Ovary (tissue), 9 donors: ENCODE measurements around the gene NUP210. TPM values are rescaled to one million over a fixed set of nuclear protein-coding genes. Genes with fewer than 3 reads are reported as not detected.
"Not testable (repeated sequence)": the region's sequence is repeated elsewhere in the genome, so short reads cannot be mapped to it uniquely, and the experiment has no call there.

ENCODE experiments used
- DNase-seq, 5 donors: peaks; one replicate each; pipeline ENCODE4 v3.0.0-alpha.2; 2019 to 2020
- H3K27ac ChIP-seq, 2 donors: fragments of 200-600 bp; one replicate each; pipeline versions ENCODE4 v1.5.1 to v1.8.0; 2019 to 2022
- H3K27me3 ChIP-seq: fragments of 200-600 bp; one replicate; pipeline ENCODE4 v1.8.0; 2022
- H3K36me3 ChIP-seq: fragments of 200-600 bp; sonication (generic); one replicate; pipeline ENCODE4 v1.5.1; 2019
- H3K4me1 ChIP-seq: one replicate; pipeline ENCODE4 v1.8.1; 2013; ENCODE audit warnings: mild to moderate bottlenecking, moderate library complexity; ENCODE audit not compliant: insufficient read depth
- H3K4me3 ChIP-seq: fragments of 200-600 bp; sonication (generic); one replicate; pipeline ENCODE4 v1.5.1; 2017
- H3K9me3 ChIP-seq, 2 donors: fragments of 200-600 bp in 1 of 2; sonication (generic) in 1 of 2; one replicate each; pipeline versions ENCODE4 v1.5.1 to v1.8.1; 2013 to 2019; ENCODE audit warnings: mild to moderate bottlenecking in 1 of 2, moderate library complexity in 1 of 2
- EP300 ChIP-seq: sonication (generic); formaldehyde crosslinking; IDR thresholded peaks from one replicate; pipeline ENCODE4 v1.6.1; 2017; ENCODE audit warnings: antibody characterized with exemption
- POLR2A ChIP-seq: fragments of 450-650 bp; IDR thresholded peaks from one replicate; pipeline ENCODE4 v1.6.1; 2017; ENCODE audit warnings: antibody characterized with exemption, mild to moderate bottlenecking, moderate library complexity
- WGBS, 3 donors: extraction: QIAGEN DNeasy Blood & Tissue Kit in 1 of 3; methylation state at CpG; one replicate each; pipeline versions ENCODE4 v1.1.5 to v1.1.7; 2013 to 2017; 5-methylcytosine and 5-hydroxymethylcytosine counted together
- intact Hi-C, 4 donors: fragments of 100-400 bp; cut with DNase I; formaldehyde crosslinking; loops; one replicate each; pipeline versions ENCODE4 v1.11.0 to v1.15.1; 2022 to 2023
- polyA plus RNA-seq, 2 donors: library from polyadenylated mRNA; stranded (reverse); fragments of 200-250 nt in 1 of 2; fragments of 350-450 nt in 1 of 2; fragmentation: Illumina TruSeq in 1 of 2; extraction: RNeasy Lipid Tissue Mini Kit (QIAGEN cat#74804) in 1 of 2; gene quantifications; one replicate each; pipeline ENCODE4 v1.2.3, GENCODE V29; 2013 to 2014
- total RNA-seq, 7 donors: library from RNA; depleted of rRNA in 2 of 7; stranded (reverse); fragments of >200 nt in 2 of 7; fragmentation: NEBNext Ultra II Directional in 3 of 7; extraction: Animal tissue kit (Norgen Biotek cat#: 25700) in 3 of 7; gene quantifications; one replicate each; pipeline versions ENCODE4 v1.1.0 to v1.2.4, GENCODE V29; 2016 to 2023
- TF ChIP-seq, protein P1 (sequence below), 3 donors: fragments of 450-650 bp in 2 of 3; fragments of 200-600 bp in 1 of 3; IDR thresholded peaks; one replicate each; pipeline versions ENCODE4 v1.5.1 to v1.8.0; 2016 to 2022; ENCODE audit warnings: antibody characterized with exemption in 3 of 3, mild to moderate bottlenecking in 1 of 3
- donor health status: DM: no; HTN: no; CAD: no; lungs with moderate emphysema.
- donor health status: DM: no; HTN: no; CAD: no.
- donor health status: Bipolar disorder and iron deficiency.
- donor health status: DM: yes; HTN: yes; CAD: no.
- donor health status: DM: no; HTN: no; CAD: no.
- donor health status: DM: yes; HTN: yes; CAD: no.

The NUP210 gene
- total and polyA plus RNA-seq, 9 donors, result 1.4 to 5.8 (median 3.2) TPM

DNA sequence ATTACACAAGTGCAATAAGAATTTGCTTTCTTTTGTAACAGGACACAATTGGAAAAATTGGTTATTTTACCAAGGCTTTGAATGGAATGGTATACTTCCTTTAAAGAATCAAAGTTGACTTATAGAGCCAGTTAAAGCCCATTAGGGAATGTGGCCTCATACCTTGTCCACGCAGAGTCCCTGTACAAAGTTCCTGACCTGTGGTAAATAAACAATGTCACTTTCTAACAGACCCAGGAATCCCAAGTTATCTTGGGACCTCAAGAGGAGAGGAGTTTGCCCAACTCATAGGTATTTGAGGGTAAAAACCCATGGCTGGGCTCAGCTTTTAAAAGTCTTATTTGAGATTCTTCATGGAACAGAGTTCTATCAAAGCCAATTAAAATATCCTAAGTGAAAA, 12.0 kb upstream of the NUP210 start:
- TF ChIP-seq POLR2A (no peak), EP300 (no peak)
- TF ChIP-seq, protein P1, sequence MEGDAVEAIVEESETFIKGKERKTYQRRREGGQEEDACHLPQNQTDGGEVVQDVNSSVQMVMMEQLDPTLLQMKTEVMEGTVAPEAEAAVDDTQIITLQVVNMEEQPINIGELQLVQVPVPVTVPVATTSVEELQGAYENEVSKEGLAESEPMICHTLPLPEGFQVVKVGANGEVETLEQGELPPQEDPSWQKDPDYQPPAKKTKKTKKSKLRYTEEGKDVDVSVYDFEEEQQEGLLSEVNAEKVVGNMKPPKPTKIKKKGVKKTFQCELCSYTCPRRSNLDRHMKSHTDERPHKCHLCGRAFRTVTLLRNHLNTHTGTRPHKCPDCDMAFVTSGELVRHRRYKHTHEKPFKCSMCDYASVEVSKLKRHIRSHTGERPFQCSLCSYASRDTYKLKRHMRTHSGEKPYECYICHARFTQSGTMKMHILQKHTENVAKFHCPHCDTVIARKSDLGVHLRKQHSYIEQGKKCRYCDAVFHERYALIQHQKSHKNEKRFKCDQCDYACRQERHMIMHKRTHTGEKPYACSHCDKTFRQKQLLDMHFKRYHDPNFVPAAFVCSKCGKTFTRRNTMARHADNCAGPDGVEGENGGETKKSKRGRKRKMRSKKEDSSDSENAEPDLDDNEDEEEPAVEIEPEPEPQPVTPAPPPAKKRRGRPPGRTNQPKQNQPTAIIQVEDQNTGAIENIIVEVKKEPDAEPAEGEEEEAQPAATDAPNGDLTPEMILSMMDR (IDR thresholded peaks at IDR 0.05), result no peak
- H3K36me3 ChIP-seq, result no peaks in the 10 kb centered on the region

DNA sequence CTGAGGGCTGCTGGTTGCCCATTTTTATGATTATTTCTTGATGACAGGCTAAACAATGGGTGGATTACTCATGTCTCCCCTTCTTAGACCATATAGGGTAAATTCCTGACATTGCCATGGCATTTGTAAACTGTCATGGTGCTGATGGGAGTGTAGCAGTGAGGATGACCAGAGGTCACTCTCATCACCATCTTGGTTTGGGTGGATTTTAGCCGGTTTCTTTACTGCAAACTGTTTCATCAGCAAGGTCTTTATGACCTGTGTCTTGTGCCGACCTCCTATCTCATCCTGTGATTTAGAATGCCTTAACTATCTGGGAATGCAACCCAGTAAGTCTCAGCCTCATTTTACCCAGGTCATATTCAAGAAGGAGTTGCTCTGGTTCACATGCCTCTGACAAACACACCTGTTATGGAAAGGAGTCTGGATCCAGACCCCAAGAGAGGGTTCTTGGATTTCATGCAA, 10.3 kb upstream of the NUP210 start:
- H3K27me3 ChIP-seq, H3K4me1 ChIP-seq, H3K4me3 ChIP-seq, intact Hi-C loops, H3K9me3 ChIP-seq, H3K36me3 ChIP-seq, DNase-seq, H3K27ac ChIP-seq: not testable (repeated sequence)
- WGBS, 3 donors, result 46 to 61% (median 54%) methylated on average over 2 of the region's 2 CpGs

More for the DNA sequence above, 12.0 kb upstream of the NUP210 start:
- Histone ChIP-seq H3K4me3 (no peak overlapping the region), H3K4me1 (no peaks in the 10 kb centered on the region), H3K27ac (no peak overlapping the region), H3K9me3 (no peaks in the 10 kb centered on the region), H3K27me3 (no peaks in the 10 kb centered on the region)
- intact Hi-C loops, result no loop called here
- DNase-seq, result no peak
- 64 to 81% (median 79%) methylated on average over 1 of the region's 1 CpG for WGBS, 3 donors

DNA sequence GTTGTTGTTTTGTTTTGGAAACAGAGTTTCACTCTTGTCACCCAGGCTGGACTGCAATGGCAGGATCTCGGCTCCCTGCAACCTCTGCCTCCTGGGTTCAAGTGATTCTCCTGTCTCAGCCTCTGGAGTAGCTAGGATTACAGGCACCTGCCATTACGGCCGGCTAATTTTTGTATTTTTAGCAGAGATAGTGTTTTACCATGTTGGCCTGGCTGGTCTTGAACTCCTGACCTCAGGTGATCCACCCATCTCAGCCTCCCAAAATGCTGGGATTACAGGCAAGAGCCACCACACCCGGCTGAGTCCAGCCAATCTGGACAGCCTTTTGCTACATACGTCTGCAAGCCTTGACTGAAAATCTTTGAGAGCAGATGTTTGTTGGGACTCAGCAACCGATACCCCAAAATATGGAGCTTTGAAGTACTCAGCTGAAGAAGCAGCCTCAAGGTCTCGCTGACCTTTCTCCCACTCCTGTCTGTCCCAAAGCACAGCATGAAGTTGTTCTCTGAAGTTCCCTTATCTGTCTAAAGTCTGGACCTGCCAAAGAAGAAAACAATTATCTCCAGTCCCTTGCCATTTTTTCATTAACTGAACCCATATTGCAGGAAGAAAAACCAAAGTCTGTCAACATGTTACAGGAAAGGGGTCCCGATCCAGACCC, 9.6 kb upstream of the NUP210 start:
- no peak overlapping the region for H3K27ac ChIP-seq
- TF ChIP-seq, protein P1 (IDR thresholded peaks at IDR 0.05), result no peak
- TF ChIP-seq EP300 (no peak), POLR2A (no peak)
- WGBS, 3 donors, result 36 to 59% (median 46%) methylated on average over 8 of the region's 8 CpGs
- no peaks in the 10 kb centered on the region for H3K9me3 ChIP-seq
- no peak overlapping the region for H3K4me3 ChIP-seq
- DNase-seq, result no peak
- H3K27me3 ChIP-seq, result no peaks in the 10 kb centered on the region
- H3K36me3 ChIP-seq, result no peaks in the 10 kb centered on the region
- no peaks in the 10 kb centered on the region for H3K4me1 ChIP-seq
- intact Hi-C loops, result no loop called here

DNA sequence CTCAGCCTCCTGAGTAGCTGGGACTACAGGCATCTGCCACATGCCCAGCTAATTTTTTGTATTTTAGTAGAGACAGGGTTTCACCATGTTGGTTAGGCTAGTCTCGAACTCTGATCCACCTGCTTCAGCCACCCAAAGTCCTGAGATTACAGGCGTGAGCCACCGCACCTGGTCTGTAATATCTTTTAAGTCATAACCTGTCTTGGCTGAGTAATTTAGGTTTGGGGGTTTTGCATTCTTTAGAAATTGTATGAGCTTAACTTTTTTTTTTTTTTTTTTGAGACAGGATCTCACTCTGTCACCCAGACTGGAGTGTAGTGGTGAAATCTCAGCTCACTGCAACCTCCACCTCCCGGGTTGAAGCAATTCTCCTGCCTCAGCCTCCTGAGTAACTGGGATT, 8.6 kb upstream of the NUP210 start:
- DNase-seq, H3K36me3 ChIP-seq, H3K4me1 ChIP-seq, H3K4me3 ChIP-seq, intact Hi-C loops, H3K9me3 ChIP-seq, H3K27me3 ChIP-seq, H3K27ac ChIP-seq: not testable (repeated sequence)
- 69 to 83% (median 70%) methylated on average over 4 of the region's 4 CpGs for WGBS, 3 donors

DNA sequence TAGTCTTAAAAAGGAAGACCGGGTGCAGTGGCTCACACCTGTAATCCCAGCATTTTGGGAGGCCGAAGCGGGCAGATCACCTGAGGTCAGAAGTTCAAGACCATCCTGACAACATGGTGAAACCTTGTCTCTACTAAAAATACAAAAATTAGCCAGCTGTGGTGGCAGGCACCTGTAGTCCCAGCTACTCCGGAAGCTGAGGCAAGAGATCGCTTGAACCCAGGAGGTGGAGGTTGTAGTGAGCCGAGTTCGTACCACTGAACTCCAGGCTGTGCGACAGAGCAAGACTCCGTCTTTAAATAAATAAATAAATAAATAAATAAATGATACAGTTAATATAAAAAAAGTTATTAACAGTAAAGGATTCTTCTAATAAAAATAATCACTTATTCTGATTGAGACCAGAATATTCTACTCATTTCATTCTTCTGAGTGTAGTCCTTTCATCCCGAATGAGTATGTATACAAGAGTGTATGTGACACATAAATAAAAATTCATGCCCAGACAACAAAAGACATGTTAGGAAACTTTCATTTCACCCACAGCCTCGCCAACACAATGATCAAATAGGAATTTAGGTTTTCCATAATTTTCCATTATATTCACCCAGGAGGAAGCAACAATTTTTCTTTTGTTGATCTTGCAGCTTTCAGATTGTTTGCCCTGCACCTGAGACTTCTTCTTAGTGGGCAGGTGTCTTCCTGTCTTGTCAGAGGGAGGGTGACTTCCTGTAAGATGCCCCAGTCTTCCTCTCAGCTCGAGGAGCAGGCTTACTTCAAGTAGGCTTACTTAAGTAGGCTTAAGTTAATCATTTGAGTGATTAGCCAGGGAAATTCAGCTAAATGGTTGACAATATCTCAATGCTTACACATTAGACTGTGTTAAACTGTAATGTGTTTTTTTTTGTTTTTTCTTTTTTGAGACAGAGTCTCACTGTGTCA, 7.8 kb upstream of the NUP210 start:
- 83 to 90% (median 88%) methylated on average over 12 of the region's 12 CpGs for WGBS, 3 donors
- no peak overlapping the region for H3K27ac ChIP-seq
- no peak for DNase-seq
- no peaks in the 10 kb centered on the region for H3K4me1 ChIP-seq
- H3K36me3 ChIP-seq, result no peaks in the 10 kb centered on the region
- H3K27me3 ChIP-seq, result no peaks in the 10 kb centered on the region
- no peak overlapping the region for H3K4me3 ChIP-seq
- intact Hi-C loops, result no loop called here
- TF ChIP-seq EP300 (no peak), POLR2A (no peak)
- TF ChIP-seq, protein P1 (IDR thresholded peaks at IDR 0.05), result no peak
- H3K9me3 ChIP-seq, result no peaks in the 10 kb centered on the region
